Mononuclear cell (primary cell): ENCODE measurements around the gene CARMIL1. TPM values are rescaled to one million over a fixed set of nuclear protein-coding genes. Genes with fewer than 3 reads are reported as not detected.

Source experiments
- H3K27me3 ChIP-seq: 2 replicates; pipeline ENCODE4 v1.6.0; 2011; ENCODE audit warnings: low read length, control low read depth; ENCODE audit not compliant: insufficient read depth
- H3K4me1 ChIP-seq: 2 replicates; pipeline ENCODE4 v1.5.1; 2011; ENCODE audit warnings: mild to moderate bottlenecking, low read length, control low read depth; ENCODE audit not compliant: insufficient read depth
- H3K4me3 ChIP-seq: 2 replicates; pipeline ENCODE4 v1.5.1; 2011; ENCODE audit warnings: mild to moderate bottlenecking, low read length, moderate library complexity
- H3K9me3 ChIP-seq: 2 replicates; pipeline ENCODE4 v1.5.1; 2011; ENCODE audit warnings: low read depth, mild to moderate bottlenecking, control low read depth, low read length
- total RNA-seq: library from RNA; depleted of rRNA; stranded (reverse); fragments of >200 nt; gene quantifications from one replicate; pipeline ENCODE4 v1.2.3, GENCODE V29; 2012

Gene CARMIL1
- total RNA-seq, 1 donor = 3.1 TPM

GRCh38 chr6:25630508-25631278, 351.5 kb downstream of the CARMIL1 start:
- Histone ChIP-seq H3K4me1 (no peaks in the 10 kb centered on the region), H3K4me3 (no peak overlapping the region), H3K27me3 (peaks cover 3% of the 10 kb centered on the region), H3K9me3 (no peaks in the 10 kb centered on the region)

- Histone ChIP-seq H3K27me3 (peaks cover 4% of the 10 kb centered on the region), H3K4me1 (no peaks in the 10 kb centered on the region), H3K4me3 (no peak overlapping the region), H3K9me3 (no peaks in the 10 kb centered on the region)
Measured at GRCh38 chr6:25635886-25636317, 356.7 kb downstream of the CARMIL1 start.

GRCh38 chr6:25637211-25637610, 358.0 kb downstream of the CARMIL1 start:
- H3K4me3 ChIP-seq = no peak overlapping the region
- no peaks in the 10 kb centered on the region for H3K9me3 ChIP-seq
- peaks cover 14% of the 10 kb centered on the region for H3K27me3 ChIP-seq
- H3K4me1 ChIP-seq = no peaks in the 10 kb centered on the region

GRCh38 chr6:25637960-25638434, 358.8 kb downstream of the CARMIL1 start:
- no peaks in the 10 kb centered on the region for H3K9me3 ChIP-seq
- no peaks in the 10 kb centered on the region for H3K4me1 ChIP-seq
- peaks cover 21% of the 10 kb centered on the region for H3K27me3 ChIP-seq
- no peak overlapping the region for H3K4me3 ChIP-seq

DNA sequence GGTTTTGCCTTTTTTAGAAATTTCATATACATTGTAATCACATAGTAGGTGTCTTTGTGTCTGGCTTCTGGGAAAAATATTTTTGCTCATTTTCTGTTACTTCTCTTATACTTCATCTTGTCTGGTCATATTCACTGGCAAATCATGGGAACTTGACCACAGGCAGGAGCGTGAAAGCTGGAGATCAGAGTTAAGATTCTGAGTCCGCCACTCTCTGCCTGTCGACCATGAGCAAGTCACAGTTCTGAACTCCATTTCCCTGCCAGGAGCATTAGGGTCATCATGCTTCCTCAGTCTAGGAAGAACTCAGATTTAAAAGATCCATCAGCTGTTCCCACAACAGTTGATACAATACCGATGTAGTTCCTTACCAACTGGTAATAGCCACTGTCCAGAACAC, 360.5 kb downstream of the CARMIL1 start:
- Histone ChIP-seq H3K4me3 (no peak overlapping the region), H3K4me1 (no peaks in the 10 kb centered on the region), H3K9me3 (no peaks in the 10 kb centered on the region), H3K27me3 (peaks cover 28% of the 10 kb centered on the region)

DNA sequence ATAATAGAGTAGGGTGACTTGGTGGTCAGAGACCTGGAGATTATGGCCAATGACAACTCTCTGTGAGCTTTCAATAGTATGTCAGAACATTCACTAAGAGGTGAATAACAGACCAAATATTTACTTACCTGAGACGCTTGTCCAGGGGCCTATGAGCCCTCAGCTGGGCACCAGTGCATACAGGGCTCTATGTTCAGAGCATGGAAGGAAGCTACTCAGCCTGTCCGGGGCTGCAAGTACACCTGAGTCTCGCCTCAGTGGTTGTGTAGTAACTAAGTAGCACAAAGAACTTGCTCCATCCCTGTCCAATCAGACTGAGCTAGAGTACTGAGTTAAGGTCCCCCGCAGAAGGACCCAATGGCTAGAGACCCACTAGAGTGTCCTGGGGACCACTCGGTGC, 361.3 kb downstream of the CARMIL1 start:
- Histone ChIP-seq H3K4me1 (no peaks in the 10 kb centered on the region), H3K27me3 (peaks cover 36% of the 10 kb centered on the region), H3K9me3 (no peaks in the 10 kb centered on the region), H3K4me3 (no peak overlapping the region)

- Histone ChIP-seq H3K9me3 (no peaks in the 10 kb centered on the region), H3K4me3 (no peak overlapping the region), H3K27me3 (peaks cover 38% of the 10 kb centered on the region), H3K4me1 (no peaks in the 10 kb centered on the region)
Measured at GRCh38 chr6:25640891-25641290, 361.7 kb downstream of the CARMIL1 start.

- no peaks in the 10 kb centered on the region for H3K9me3 ChIP-seq
- H3K4me1 ChIP-seq = no peaks in the 10 kb centered on the region
- no peak overlapping the region for H3K4me3 ChIP-seq
- H3K27me3 ChIP-seq = peaks cover 41% of the 10 kb centered on the region
Measured at GRCh38 chr6:25641377-25641776, 362.2 kb downstream of the CARMIL1 start.

- Histone ChIP-seq H3K4me1 (no peaks in the 10 kb centered on the region), H3K9me3 (no peaks in the 10 kb centered on the region), H3K4me3 (no peak overlapping the region), H3K27me3 (peaks cover 41% of the 10 kb centered on the region)
Measured at GRCh38 chr6:25641940-25642666, 362.9 kb downstream of the CARMIL1 start.

DNA sequence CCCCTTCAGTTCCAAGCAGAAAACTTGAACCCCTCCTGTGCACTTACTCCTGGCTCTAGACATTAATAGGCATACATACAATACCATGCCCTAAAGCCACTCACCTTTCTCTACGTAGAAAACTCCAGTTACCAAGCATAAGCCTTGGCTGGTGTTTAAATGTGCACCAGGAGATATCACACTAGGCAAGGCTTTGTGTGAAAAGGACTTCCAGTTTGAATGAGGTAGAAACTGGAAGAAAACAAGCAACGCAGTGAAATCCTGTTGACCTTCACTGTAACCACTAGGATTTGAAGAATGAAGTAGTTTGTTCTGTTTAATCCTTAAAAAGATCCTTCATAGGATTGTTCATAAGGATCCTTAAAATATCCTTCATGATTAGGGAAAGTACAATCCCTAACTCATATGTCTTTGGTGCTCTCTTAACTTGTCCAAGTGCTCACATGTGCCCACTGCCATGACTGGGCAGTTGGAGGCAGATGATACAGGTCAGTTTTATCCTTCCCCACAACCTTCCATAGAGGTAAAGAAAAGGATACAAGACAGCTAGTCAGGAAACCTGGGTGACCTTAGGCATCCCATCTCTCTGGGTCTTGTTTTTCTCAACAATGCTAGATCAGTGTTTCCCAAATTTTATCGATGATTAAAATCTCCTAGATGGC, 363.6 kb downstream of the CARMIL1 start:
- Histone ChIP-seq H3K4me3 (no peak overlapping the region), H3K9me3 (no peaks in the 10 kb centered on the region), H3K27me3 (peaks cover 42% of the 10 kb centered on the region), H3K4me1 (no peaks in the 10 kb centered on the region)

- Histone ChIP-seq H3K4me1 (no peaks in the 10 kb centered on the region), H3K9me3 (no peaks in the 10 kb centered on the region), H3K4me3 (no peak overlapping the region), H3K27me3 (peaks cover 60% of the 10 kb centered on the region)
Measured at GRCh38 chr6:25645916-25646315, 366.7 kb downstream of the CARMIL1 start.

GRCh38 chr6:25649611-25650010, 370.4 kb downstream of the CARMIL1 start:
- H3K4me1 ChIP-seq = no peaks in the 10 kb centered on the region
- H3K4me3 ChIP-seq = no peak overlapping the region
- H3K9me3 ChIP-seq = no peaks in the 10 kb centered on the region
- H3K27me3 ChIP-seq = peaks cover 66% of the 10 kb centered on the region

- Histone ChIP-seq H3K4me3 (no peak within 1 kb of the TSS), H3K9me3 (no peaks in the 10 kb centered on the region), H3K4me1 (no peaks in the 10 kb centered on the region), H3K27me3 (peaks cover 62% of the 10 kb centered on the region)
Measured at GRCh38 chr6:25652007-25652515, 372.9 kb downstream of the CARMIL1 start, which contains the start of gene SCGN. SCGN (plus strand) TSS chr6:25652215; CDS start chr6:25652404, 189 bp downstream.

GRCh38 chr6:25655723-25656122, 376.5 kb downstream of the CARMIL1 start:
- H3K4me1 ChIP-seq = no peaks in the 10 kb centered on the region
- H3K9me3 ChIP-seq = no peaks in the 10 kb centered on the region
- no peak overlapping the region for H3K4me3 ChIP-seq
- peaks cover 40% of the 10 kb centered on the region for H3K27me3 ChIP-seq
